ENCODE measurements around the gene ADGB. TPM values are rescaled to one million over a fixed set of nuclear protein-coding genes. Genes with fewer than 3 reads are reported as not detected.

Gene ADGB
- polyA plus RNA-seq, 1 donor (not counting 4 experiments of a cell fraction or from before 2014, with no cell fraction given) = not detected

DNA sequence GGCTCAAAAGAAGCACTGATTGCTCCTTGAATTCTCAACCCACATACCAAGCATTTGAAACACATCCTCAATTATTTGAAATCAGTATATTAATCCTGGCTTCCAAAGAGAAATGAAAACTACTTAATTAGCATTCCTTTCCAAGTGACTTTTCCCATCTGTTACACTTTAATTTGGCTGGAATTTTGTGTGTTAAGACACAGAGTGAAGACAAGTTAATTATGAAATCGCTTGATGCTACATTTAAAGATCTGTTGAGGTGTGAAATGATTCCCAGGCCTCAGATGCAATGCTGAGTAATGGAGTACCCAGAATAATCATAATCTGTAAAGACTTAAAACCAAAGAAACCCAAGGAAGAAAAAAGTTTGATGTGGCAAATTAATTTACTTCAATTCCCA, 241.4 kb downstream of the ADGB start:
- FAIRE-seq (no peak), DNase-seq (ENCODE audit: low read depth, low spot score) (no peak)
- no peak overlapping the region for H3K4me3 ChIP-seq (ENCODE audit: control insufficient read depth in 2 of 3, extremely low read depth in 1 of 3, insufficient read depth in 2 of 3, low read depth in 1 of 3, low read length in 3 of 3)
- no peaks in the 10 kb centered on the region for H3K9me1 ChIP-seq (ENCODE audit: control insufficient read depth, extremely low read depth, insufficient read depth, low read length)
- no peaks in the 10 kb centered on the region for H3K9me3 ChIP-seq (ENCODE audit: control insufficient read depth, low read depth, low read length)
- H3K36me3 ChIP-seq (ENCODE audit: control insufficient read depth in 2 of 2, extremely low read depth in 1 of 2, insufficient read depth in 2 of 2, low read length in 2 of 2) = no peaks in the 10 kb centered on the region
- dilution Hi-C loops (cut with MboI; ENCODE audit: extremely low pct_ligation_motif_present, low sequenced_read_pairs) = no loop called here
- no peaks in the 10 kb centered on the region for H3K27me3 ChIP-seq (ENCODE audit: control insufficient read depth, extremely low read depth, insufficient read depth, low read length)
- no peaks in the 10 kb centered on the region for H3K79me2 ChIP-seq (ENCODE audit: control insufficient read depth, insufficient read depth, low read length)
- no peaks in the 10 kb centered on the region for H4K20me1 ChIP-seq (ENCODE audit: control insufficient read depth, extremely low read depth, insufficient read depth, low read length)
- no peak overlapping the region for H3K4me2 ChIP-seq (ENCODE audit: control insufficient read depth, extremely low read depth, insufficient read depth, low read depth, low read length)
- TF ChIP-seq, protein P1, sequence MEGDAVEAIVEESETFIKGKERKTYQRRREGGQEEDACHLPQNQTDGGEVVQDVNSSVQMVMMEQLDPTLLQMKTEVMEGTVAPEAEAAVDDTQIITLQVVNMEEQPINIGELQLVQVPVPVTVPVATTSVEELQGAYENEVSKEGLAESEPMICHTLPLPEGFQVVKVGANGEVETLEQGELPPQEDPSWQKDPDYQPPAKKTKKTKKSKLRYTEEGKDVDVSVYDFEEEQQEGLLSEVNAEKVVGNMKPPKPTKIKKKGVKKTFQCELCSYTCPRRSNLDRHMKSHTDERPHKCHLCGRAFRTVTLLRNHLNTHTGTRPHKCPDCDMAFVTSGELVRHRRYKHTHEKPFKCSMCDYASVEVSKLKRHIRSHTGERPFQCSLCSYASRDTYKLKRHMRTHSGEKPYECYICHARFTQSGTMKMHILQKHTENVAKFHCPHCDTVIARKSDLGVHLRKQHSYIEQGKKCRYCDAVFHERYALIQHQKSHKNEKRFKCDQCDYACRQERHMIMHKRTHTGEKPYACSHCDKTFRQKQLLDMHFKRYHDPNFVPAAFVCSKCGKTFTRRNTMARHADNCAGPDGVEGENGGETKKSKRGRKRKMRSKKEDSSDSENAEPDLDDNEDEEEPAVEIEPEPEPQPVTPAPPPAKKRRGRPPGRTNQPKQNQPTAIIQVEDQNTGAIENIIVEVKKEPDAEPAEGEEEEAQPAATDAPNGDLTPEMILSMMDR (optimal IDR thresholded peaks at IDR 0.05 in 1 of 3, IDR thresholded peaks at IDR 0.05 in 1 of 3, conservative IDR thresholded peaks at IDR 0.05 in 1 of 3; ENCODE audit: extremely low read depth in 1 of 3, insufficient read depth in 2 of 3, low read length in 3 of 3) = no peak
- TF ChIP-seq EZH2 (IDR thresholded peaks at IDR 0.05; ENCODE audit: low read length) = no peak
- H3K27ac ChIP-seq (ENCODE audit: control insufficient read depth, insufficient read depth, low read length) = no peak overlapping the region
- H2AFZ ChIP-seq (ENCODE audit: control insufficient read depth, low read length) = no peak overlapping the region
- no peak overlapping the region for H3K9ac ChIP-seq (ENCODE audit: control insufficient read depth, extremely low read depth, insufficient read depth, low read length)
- no peaks in the 10 kb centered on the region for H3K4me1 ChIP-seq (ENCODE audit: control insufficient read depth, extremely low read depth, insufficient read depth, low read length)

DNA sequence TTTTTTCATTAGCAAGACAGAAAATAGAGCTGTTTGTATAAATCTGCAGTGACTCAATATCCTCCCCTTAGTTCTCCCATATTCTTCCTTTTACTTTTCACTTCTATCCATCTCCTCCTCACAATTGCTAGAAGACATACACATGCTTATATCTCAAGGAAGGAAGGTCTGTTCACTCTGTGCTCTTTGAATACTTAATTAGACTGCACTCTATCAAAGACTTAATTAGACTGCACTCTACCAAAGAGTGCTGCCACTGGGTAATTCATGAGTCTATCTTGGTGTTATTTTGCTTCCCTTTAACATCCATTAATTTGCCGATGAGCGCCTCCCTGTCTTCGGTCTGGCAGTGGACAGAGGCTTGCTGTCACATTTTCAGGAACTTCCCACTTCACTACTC, 241.9 kb downstream of the ADGB start:
- Histone ChIP-seq H3K9me1 (ENCODE audit: control insufficient read depth, extremely low read depth, insufficient read depth, low read length) (no peaks in the 10 kb centered on the region), H3K79me2 (ENCODE audit: control insufficient read depth, insufficient read depth, low read length) (no peaks in the 10 kb centered on the region), H3K9me3 (ENCODE audit: control insufficient read depth, low read depth, low read length) (no peaks in the 10 kb centered on the region), H3K9ac (ENCODE audit: control insufficient read depth, extremely low read depth, insufficient read depth, low read length) (no peak overlapping the region), H3K4me1 (ENCODE audit: control insufficient read depth, extremely low read depth, insufficient read depth, low read length) (no peaks in the 10 kb centered on the region), H4K20me1 (ENCODE audit: control insufficient read depth, extremely low read depth, insufficient read depth, low read length) (no peaks in the 10 kb centered on the region), H3K4me3 (ENCODE audit: control insufficient read depth in 2 of 3, extremely low read depth in 1 of 3, insufficient read depth in 2 of 3, low read depth in 1 of 3, low read length in 3 of 3) (no peak overlapping the region), H3K36me3 (ENCODE audit: control insufficient read depth in 2 of 2, extremely low read depth in 1 of 2, insufficient read depth in 2 of 2, low read length in 2 of 2) (no peaks in the 10 kb centered on the region), H3K27me3 (ENCODE audit: control insufficient read depth, extremely low read depth, insufficient read depth, low read length) (no peaks in the 10 kb centered on the region), H2AFZ (ENCODE audit: control insufficient read depth, low read length) (no peak overlapping the region), H3K4me2 (ENCODE audit: control insufficient read depth, extremely low read depth, insufficient read depth, low read depth, low read length) (no peak overlapping the region), H3K27ac (ENCODE audit: control insufficient read depth, insufficient read depth, low read length) (no peak overlapping the region)
- FAIRE-seq = no peak
- TF ChIP-seq, protein P1 (optimal IDR thresholded peaks at IDR 0.05 in 1 of 3, IDR thresholded peaks at IDR 0.05 in 1 of 3, conservative IDR thresholded peaks at IDR 0.05 in 1 of 3; ENCODE audit: extremely low read depth in 1 of 3, insufficient read depth in 2 of 3, low read length in 3 of 3) = no peak
- no peak for TF ChIP-seq EZH2 (IDR thresholded peaks at IDR 0.05; ENCODE audit: low read length)
- no peak for DNase-seq (ENCODE audit: low read depth, low spot score)
- dilution Hi-C loops (cut with MboI; ENCODE audit: extremely low pct_ligation_motif_present, low sequenced_read_pairs) = no loop called here

Data from keratinocyte (primary cell).